C4-2B (cell line): ENCODE results near the gene RBX1.

Source experiments
- CTCF ChIP-seq: fragments of 450-650 bp; conservative IDR thresholded peaks from 2 replicates; pipeline ENCODE4 v1.5.1; 2017; ENCODE audit warnings: mild to moderate bottlenecking
- ZFX ChIP-seq: fragments of 450-650 bp; IDR thresholded peaks from 2 replicates; pipeline ENCODE4 v1.6.1; 2017

- TF ChIP-seq CTCF, result no peak
- TF ChIP-seq ZFX, result no peak
Measured at GRCh38 chr22:40979198-40979597, 28.0 kb downstream of the RBX1 start.
